NCI-H446 (cell line): ENCODE data around the gene SEMA3G.

Experiments used
- DNase-seq, 2 experiments: peaks; one replicate each; lab custom pipeline; 2025; lab: John Stamatoyannopoulos, UW

Gene SEMA3G

GRCh38 chr3:52479037-52479876 is 34.4 kb upstream of the SEMA3G start:
- DNase-seq = no peak

DNA sequence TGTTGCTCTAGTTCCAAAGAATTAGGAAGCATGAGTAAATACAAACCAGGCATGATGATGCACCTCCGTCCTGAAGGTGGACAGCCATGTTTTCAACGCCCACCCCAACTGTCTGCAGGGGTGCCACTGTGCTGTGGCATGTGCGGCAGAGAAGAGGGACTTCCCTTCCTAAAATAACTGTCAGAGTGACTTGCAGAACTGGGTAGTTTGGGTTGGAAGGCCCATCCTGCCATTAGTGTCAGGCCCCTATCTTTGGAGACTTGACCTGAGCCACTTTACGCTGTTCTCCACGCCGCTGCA is 32.8 kb upstream of the SEMA3G start:
- DNase-seq = no peak

DNA sequence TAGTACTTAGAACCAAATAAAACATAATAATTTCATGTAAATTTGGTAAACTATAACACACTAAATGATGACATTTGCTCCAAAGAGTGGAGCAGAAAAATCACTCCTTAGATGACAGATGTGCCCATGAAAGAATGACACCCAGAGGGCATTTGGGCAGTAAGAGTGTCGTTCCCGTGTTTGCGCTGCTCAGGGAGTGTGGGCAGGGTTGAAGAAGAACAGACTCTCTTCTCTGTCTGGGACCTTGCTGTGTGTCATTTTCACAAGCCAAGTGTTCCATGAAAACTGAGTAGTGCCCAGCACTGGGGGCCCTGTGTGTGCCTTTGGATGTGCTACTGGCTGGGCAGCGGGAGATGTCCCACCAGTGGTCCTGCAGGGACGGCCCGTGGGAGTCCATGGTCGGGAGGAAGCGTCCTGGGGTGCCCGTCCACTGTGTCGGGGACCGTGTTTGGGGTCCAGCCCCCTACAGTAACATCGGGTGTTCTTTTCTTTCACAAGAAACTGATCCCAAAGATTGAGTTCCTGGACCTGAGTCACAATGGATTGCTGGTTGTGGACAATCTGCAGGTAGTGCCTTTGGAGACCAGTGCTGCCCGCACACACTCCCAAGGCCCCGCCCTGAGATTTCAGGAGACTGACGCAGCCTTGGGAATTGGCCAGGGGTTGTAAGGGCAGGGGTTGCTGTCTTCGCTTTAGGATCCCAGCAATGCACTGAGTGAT is 32.3 kb upstream of the SEMA3G start:
- no peak for DNase-seq

DNA sequence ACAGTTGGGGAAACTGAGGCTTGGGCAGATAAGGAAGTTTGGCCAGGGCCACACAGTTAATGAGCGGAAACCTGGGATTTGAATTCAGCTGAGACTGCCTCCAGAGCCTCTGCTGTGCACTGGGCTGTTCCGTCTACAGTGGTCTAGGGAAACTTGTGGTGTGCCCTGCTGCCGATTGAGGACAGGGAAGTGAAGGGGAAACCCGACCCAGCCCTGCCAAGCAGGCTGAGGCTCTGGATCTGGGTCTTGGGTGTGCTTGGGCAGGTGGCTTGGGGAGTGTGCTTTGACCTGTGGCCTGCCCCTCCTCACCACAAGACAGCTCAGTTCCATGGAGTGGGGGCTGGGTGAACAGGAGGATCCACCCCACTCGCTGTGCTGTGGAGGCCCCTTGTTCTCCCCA is 28.1 kb upstream of the SEMA3G start:
- no peak for DNase-seq

DNA sequence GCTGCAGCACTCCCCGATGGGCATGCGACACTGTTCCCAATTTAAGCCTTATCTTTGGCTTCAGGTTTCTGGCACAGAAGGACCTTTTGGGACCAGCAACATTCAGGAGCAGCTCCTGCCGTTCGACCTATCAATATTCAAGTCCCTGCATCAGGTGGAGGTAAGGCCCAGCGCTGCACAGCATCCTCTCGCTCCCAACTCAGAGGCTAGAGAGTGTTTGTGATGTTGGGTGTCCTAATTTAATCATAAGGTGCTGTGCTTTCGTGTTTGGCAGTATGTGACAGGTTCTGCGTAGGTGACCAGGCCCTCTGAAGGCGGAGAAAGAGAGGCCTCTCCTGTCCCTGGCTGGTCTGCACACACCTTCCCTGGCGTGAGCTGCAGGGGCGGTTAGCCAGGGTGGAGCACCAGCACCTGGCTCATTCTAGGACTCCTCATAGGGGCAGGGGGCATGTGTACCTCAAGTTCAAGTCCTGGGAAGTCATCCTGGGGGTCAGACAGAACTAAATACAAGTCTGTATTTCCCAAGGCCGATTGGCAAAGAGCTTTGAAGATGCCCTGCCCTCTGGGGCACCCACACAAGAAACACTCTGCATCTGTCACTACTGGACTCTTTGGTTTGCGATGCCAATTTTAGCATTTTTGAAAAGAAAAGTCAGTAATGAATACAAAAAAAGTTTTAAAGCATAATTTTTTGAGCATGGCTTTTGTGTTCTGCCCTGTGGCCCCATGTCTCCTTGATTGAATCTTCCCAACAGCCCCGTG is 27.5 kb upstream of the SEMA3G start:
- DNase-seq = no peak

GRCh38 chr3:52471371-52472238 is 26.7 kb upstream of the SEMA3G start:
- no peak for DNase-seq

GRCh38 chr3:52470920-52471319 is 26.0 kb upstream of the SEMA3G start:
- no peak for DNase-seq

GRCh38 chr3:52469001-52469400 is 24.1 kb upstream of the SEMA3G start:
- DNase-seq = peak in 1 of 2 experiments; percentile 38

GRCh38 chr3:52468336-52468735 is 23.4 kb upstream of the SEMA3G start:
- DNase-seq = peak in 1 of 2 experiments; percentile 41

DNA sequence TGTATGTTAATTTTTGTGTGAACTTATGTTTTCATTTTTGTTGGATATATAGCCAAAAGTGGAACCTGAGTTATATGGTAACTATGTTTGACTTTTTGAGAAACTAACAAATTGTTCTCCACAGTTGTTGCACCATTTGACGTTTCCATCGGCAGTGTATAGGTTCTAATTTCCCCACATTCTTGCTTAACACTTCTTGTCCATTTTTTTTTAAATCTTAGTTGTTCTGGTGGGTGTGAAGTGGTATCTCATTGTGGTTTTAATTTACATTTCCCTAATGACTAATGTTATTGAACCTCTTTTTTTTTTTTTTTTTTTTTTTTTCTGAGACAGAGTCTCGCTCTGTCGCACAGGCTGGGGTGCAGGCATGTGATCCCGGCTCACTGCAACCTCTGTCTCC is 18.5 kb upstream of the SEMA3G start:
- DNase-seq = no peak

DNA sequence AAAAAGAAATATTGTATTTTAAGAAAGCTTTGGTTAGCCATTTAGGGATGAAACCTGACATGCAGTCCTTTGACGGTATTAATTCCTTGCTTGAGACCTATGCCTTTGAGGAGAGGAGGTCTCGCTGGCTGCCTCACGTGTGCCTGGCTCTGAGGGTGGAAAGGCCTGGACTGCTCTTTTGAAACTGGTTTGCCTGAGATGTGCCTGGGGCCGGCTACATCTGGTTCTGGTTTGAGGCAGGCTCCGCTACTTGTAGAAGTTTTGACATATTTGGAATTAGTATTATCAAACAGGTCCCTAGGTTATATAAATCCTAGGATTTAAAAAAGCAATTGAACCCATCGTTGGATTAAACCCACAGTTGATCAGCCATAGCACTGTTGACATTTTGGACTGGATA is 17.0 kb upstream of the SEMA3G start:
- no peak for DNase-seq

GRCh38 chr3:52458770-52459545 is 14.1 kb upstream of the SEMA3G start:
- DNase-seq = no peak

GRCh38 chr3:52458031-52458760 is 13.3 kb upstream of the SEMA3G start:
- no peak for DNase-seq

- no peak for DNase-seq
These were observed 11.9 kb upstream of the SEMA3G start for GRCh38 chr3:52456800-52457183.

DNA sequence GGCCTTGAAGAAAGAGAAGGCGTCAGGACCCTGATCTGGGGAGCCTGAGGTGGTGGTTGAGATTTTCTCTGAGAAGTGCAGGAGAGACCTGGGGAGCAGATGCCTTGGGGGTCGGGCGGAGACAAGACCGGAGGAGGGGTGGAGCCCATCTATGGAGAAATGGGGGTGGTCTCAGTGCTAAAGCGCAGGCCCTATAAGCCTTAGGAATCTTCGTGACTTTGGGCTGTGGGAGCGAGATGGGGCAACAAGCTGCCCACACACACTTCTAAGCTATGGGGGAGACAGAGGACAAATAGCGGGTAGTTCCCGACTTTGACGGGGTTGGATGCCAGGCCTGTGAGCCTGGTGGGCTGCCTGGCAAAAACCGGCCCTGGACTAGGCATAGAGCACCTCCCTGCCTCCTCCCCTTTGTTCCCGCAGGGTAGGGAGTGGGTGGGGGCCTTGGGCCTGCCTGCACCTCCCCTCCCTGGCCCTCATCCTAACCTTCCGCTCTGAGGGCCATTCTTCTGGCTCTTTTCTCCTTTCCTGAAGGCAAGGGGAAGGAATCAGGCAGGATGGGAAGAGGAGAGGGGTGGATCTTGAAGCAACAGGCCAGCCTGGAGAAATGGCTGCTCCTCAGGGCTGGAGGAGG is 11.4 kb upstream of the SEMA3G start:
- no peak for DNase-seq

- DNase-seq = peak; percentile 28 to 82
These were observed 10.6 kb upstream of the SEMA3G start, which contains the start of gene NISCH for GRCh38 chr3:52455283-52456168. TSS of gene NISCH (plus strand) at chr3:52455604. CDS start at chr3:52455642, 38 bp downstream.

DNA sequence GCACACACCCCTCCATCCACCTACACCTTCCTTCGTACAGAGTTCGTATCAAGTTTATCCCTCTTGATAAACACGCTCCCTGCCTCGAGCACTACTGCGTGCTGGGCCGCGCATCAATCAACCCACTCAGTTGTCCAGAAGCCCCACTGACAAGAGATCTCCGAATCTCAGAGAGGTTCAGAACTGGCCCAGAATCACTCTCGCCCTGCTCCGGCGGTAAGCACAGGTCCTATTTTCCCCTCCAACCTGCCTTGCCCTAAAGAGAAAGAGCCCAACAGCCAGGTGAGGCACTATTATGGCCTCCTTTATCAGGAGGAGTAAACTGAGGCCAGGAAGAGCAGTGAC is 10.0 kb upstream of the SEMA3G start:
- no peak for DNase-seq

DNA sequence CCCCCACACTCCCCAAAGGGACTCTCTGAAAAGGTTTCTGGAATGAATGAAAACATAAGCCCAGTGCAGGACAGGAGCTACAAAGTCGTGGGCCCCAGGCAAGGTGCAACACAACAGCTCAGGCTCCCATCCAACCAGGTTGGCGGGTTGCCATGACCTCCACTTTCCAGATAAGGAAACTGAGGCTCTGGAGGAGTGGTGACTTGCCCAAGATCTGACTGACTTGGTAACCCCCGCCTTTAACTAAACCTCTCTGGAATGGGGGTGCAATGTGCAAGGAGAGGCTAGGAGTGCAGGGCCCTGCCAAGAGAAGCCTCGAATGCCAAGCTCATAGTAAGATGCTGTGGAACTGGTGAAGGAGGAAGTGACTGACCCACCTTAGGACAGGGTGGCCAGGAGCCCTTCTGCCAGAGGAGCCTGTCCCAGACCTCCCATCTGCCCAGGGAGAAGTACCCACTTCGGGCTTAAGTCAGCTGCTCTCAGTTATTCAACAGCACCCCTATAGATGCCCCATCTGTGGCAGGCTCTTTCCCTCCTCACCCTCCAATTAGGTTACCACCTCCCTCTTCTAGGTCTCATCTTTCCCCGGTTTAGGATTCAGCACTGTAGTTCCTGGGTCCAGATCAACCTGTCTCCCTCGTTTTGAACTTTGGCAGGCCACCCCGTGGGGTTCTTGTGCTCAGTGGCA is 9.5 kb upstream of the SEMA3G start:
- DNase-seq = no peak
